Mucosa of rectum (tissue), 2 donors: ENCODE results near the gene LCP2.
"Not testable (repeated sequence)": the region's sequence is repeated elsewhere in the genome, so short reads cannot be mapped to it uniquely, and the experiment has no call there.

Experiments used
- H3K27ac ChIP-seq, 2 donors: one replicate each; pipeline ENCODE4 v1.7.0; 2013; ENCODE audit warnings: inconsistent platforms in 2 of 2, low read depth in 2 of 2, low read length in 2 of 2
- H3K27me3 ChIP-seq, 2 donors: one replicate each; pipeline ENCODE4 v1.7.0; 2013; ENCODE audit warnings: low read length in 2 of 2; ENCODE audit not compliant: control insufficient read depth in 2 of 2, insufficient read depth in 2 of 2
- H3K36me3 ChIP-seq, 2 donors: one replicate each; pipeline ENCODE4 v1.7.0; 2013; ENCODE audit warnings: low read length in 2 of 2; ENCODE audit not compliant: control insufficient read depth in 2 of 2, insufficient read depth in 2 of 2
- H3K4me1 ChIP-seq, 2 donors: one replicate each; pipeline ENCODE4 v1.7.0; 2013; ENCODE audit warnings: low read length in 2 of 2, mild to moderate bottlenecking in 1 of 2; ENCODE audit not compliant: control insufficient read depth in 2 of 2, insufficient read depth in 2 of 2
- H3K4me3 ChIP-seq, 2 donors: one replicate each; pipeline ENCODE4 v1.7.0; 2013; ENCODE audit warnings: low read length in 2 of 2
- H3K9ac ChIP-seq, 2 donors: one replicate each; pipeline ENCODE4 v1.7.0; 2013; ENCODE audit warnings: low read length in 2 of 2, low read depth in 1 of 2, mild to moderate bottlenecking in 1 of 2
- H3K9me3 ChIP-seq, 2 donors: one replicate each; pipeline ENCODE4 v1.7.0; 2013; ENCODE audit warnings: low read length in 2 of 2; ENCODE audit not compliant: control insufficient read depth in 2 of 2
- donor health status: healthy.
- donor health status: Normal muscosa, but diverticular disease.

The LCP2 gene

DNA sequence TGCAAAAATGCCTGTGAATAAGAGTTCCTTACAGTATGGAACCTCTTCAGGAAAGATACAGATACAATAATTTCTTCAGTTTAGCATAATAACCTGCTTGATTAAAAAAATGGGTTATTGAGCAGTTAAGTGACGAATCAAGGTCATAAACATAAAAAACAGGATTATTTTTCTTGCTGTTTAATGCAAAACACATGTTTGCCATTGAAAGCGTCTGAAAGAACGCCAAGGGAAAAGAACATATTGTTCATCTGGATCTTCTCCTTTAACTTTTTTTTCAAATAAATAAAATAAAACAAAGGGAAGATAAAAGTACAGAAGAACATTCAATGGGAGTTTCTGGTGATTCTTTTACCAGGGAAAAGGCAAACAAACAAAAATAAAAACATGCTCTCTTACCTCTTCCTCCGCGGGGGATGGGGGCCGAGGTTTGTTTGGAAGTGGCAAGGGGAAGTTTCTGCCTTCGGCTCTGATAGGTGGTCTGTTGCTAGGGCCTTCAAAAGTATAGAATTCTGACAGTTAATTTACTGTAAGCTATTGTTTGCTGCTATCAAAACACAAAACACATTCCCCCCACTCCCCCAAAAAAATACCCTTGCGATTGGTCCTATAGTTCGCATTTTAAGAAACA lies 44.7 kb downstream of the LCP2 start:
- H3K9me3 ChIP-seq, result no peaks in the 10 kb centered on the region
- no peak overlapping the region for H3K27ac ChIP-seq
- no peaks in the 10 kb centered on the region for H3K4me1 ChIP-seq
- H3K9ac ChIP-seq, result no peak overlapping the region
- peaks cover 0 to 14% of the 10 kb centered on the region in 2 donors for H3K36me3 ChIP-seq
- H3K4me3 ChIP-seq, result no peak overlapping the region
- no peaks in the 10 kb centered on the region for H3K27me3 ChIP-seq

DNA sequence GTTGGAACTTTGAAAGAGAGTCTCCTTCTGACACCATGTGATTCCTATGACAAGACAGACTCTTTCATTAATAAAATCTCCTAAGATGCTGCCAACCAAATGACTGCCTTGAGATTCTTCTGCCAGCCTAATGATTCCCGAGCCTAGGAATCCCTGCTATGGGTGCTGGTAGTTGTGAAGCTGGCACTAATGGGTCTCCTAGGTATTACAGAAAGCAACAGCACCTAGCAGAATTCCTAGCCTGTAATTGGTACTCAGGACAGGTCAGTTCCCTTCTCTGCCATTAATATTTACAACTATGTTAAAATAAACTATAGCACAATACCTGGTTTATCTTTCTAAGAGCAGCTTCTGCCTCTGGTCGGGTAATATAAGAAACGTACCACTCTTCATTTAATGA lies 45.5 kb downstream of the LCP2 start:
- Histone ChIP-seq H3K9me3 (no peaks in the 10 kb centered on the region), H3K9ac (no peak overlapping the region), H3K4me1 (no peaks in the 10 kb centered on the region), H3K27me3 (no peaks in the 10 kb centered on the region), H3K4me3 (no peak overlapping the region), H3K27ac (no peak overlapping the region), H3K36me3 (peaks cover 0 to 13% of the 10 kb centered on the region in 2 donors)

DNA sequence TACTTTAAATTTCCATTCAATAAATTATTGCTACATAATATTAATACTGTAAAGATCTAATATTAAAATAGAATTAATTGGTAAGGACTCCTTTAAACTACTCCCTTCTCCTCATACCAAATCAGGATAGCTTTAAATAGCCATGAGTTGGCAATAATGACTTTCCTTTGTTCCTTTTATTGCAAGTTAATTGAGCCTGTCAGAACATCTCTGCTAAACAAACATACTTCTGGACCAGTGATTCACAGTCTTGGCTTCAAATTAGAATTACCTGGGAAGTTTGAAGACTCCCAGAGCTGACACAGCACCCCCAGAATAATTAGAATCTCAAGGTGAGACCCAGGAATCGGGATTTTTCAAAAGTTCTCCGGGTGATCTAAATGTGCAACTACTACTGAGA lies 46.1 kb downstream of the LCP2 start:
- no peaks in the 10 kb centered on the region for H3K9me3 ChIP-seq
- no peak overlapping the region for H3K9ac ChIP-seq
- no peak overlapping the region for H3K27ac ChIP-seq
- no peaks in the 10 kb centered on the region for H3K4me1 ChIP-seq
- peaks cover 0 to 12% of the 10 kb centered on the region in 2 donors for H3K36me3 ChIP-seq
- no peak overlapping the region for H3K4me3 ChIP-seq
- no peaks in the 10 kb centered on the region for H3K27me3 ChIP-seq

DNA sequence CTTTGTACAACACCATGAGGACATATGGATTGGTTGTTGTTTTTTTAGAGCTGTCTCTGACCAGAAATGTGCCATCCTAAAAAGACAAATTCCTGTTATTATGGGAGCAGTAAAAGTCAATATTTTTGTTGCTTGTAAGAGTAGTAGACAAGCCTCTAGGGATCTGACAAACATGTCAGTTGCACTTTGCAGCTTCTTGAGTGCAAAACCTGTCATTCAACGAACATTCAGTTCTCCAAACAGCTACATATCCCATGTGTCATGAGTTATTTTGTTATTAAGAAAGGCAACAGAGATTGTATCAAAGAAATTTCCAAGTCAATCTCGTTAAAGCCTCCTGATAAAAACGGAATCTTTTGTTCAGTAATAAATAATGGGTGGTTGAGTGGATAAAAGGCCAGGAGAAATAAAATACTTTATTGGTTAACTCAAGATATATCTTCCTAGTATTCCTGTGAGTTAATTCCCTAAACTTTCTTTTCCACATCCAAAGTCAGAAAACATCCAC lies 46.7 kb downstream of the LCP2 start:
- H3K27ac ChIP-seq, result no peak overlapping the region
- H3K9ac ChIP-seq, result no peak overlapping the region
- H3K4me3 ChIP-seq, result no peak overlapping the region
- H3K4me1 ChIP-seq, result no peaks in the 10 kb centered on the region
- peaks cover 0 to 7% of the 10 kb centered on the region in 2 donors for H3K36me3 ChIP-seq
- H3K27me3 ChIP-seq, result no peaks in the 10 kb centered on the region
- H3K9me3 ChIP-seq, result no peaks in the 10 kb centered on the region

DNA sequence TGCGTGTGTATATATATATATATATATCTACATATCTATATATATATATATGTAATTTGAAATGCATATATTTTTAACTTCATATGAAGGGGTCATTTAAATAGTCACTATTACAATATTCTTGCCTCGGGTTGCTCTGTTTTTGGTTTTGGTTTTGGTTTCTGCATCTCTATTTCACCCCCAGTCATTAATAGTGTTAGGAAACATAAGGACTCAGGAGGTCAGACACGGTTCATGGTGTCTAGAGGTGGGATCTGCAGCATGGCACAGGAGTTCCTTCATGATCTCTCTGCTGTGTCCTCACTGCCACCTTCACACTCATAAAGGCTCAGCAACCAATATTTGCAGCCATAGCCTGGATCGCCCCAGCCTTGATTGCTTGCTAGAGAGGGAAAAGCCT lies 48.2 kb downstream of the LCP2 start:
- Histone ChIP-seq H3K27me3 (no peaks in the 10 kb centered on the region), H3K36me3 (peaks cover 0 to 4% of the 10 kb centered on the region in 2 donors), H3K27ac (no peak overlapping the region), H3K9me3 (no peaks in the 10 kb centered on the region), H3K9ac (no peak overlapping the region), H3K4me3 (no peak overlapping the region), H3K4me1 (no peaks in the 10 kb centered on the region)

DNA sequence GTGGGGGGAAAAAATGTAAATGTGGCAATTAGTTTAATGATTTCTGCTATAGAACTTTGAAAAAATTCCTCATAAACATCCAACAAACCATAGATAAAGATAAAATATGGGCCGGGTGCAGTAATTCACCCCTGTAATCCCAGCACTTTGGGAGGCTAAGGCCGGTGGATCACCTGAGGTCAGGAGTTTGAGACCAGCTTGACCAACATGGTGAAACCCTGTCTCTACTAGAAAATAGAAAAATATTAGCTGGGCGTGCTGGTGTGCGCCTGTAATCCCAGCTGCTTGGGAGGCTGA lies 48.7 kb downstream of the LCP2 start:
- not testable (repeated sequence) for H3K27ac ChIP-seq, H3K4me3 ChIP-seq, H3K4me1 ChIP-seq, H3K9me3 ChIP-seq, H3K36me3 ChIP-seq, H3K27me3 ChIP-seq, H3K9ac ChIP-seq

DNA sequence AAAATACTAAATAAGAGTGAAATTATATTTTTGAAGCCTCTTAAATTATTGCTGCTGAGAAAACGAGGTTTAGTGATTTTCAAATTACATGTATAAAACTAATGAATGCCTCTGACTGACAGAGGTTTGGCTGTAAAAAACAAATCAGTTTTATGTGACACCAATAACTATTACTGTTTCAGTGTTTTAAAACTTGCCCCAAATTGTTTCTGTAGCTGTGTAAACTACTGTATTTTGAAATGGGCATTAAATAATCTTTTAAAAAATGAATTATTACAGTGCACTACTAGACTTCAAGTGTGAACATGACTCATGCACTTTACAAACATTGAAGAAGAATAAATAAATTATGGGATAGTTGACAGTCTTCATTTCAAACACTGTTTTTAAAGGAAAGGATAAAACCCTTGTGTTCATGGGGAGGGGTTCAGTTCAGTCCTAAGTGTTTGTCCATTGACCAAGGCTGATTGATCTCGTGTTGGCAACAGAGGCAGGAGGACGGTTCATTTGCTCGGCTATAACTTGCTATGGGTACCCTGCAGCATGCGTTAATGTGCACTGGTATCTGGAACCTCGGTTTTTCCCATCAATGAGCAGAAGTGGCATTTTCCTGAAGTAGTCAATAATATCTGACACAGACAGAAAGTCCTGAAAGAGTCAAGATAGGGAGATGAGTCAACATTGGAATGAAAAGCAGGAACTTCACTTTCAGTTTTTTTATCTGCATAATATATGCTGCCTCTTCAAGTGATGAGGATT lies 49.2 kb downstream of the LCP2 start:
- H3K9ac ChIP-seq, result no peak overlapping the region
- H3K27me3 ChIP-seq, result no peaks in the 10 kb centered on the region
- H3K4me1 ChIP-seq, result no peaks in the 10 kb centered on the region
- no peak overlapping the region for H3K27ac ChIP-seq
- no peak overlapping the region for H3K4me3 ChIP-seq
- H3K9me3 ChIP-seq, result no peaks in the 10 kb centered on the region
- H3K36me3 ChIP-seq, result peaks cover 0 to 4% of the 10 kb centered on the region in 2 donors

DNA sequence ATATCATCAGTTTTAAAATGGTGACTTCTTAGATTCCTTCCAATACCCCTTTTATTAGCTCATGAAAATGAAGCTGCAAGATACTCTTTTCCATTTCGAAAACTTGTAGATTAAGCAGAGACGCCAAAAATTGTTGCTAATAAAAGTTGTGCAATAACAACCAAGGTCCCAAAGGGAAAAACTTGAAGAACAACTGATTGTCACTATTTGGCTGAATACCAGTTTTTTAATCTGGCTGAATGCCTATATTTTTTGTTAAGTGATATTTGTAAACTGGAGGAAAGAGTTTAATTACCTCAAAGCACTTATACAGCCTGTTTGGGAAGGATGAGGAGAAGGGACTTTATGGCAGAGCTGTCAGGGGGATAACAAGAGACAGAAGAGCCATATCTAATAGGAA lies 50.2 kb downstream of the LCP2 start:
- no peak overlapping the region for H3K27ac ChIP-seq
- peaks cover 0 to 4% of the 10 kb centered on the region in 2 donors for H3K36me3 ChIP-seq
- H3K9me3 ChIP-seq, result no peaks in the 10 kb centered on the region
- no peak overlapping the region for H3K9ac ChIP-seq
- H3K4me1 ChIP-seq, result no peaks in the 10 kb centered on the region
- no peak overlapping the region for H3K4me3 ChIP-seq
- H3K27me3 ChIP-seq, result no peaks in the 10 kb centered on the region

DNA sequence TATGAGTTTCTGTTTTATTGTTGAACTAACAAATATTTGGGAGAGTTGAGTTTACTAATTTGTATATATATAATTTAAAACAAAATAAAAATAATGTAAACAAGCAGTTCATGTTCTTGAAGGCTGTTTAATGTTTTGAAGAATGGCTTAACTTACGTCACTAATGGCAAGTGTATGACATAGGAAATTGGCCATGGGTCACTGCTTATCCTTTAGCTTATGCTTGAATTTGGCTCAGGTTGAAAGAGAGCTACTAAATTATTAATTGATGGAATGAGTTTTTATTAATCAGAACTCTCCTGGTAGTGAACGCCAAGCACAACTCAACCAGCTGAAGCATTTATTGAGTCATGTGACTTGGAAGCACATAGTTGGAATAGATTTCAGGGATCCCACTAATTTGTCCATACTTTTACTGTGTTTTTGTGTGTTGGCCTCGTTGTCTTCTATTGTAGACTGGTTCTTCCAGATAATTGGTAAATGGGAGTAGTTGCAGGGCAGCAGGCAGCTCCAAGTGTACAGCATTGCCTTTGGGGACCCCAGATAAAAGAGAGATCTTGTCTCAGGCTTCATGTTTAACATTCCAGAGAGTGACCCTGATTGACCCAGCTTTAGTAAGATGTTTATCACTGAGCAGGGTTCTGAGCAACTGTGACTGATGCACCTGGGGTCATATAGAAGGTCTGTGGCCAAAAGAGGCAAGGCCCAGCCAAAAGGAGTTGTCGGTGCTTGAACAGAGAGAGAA lies 51.3 kb downstream of the LCP2 start:
- Histone ChIP-seq H3K36me3 (peaks cover 0 to 4% of the 10 kb centered on the region in 2 donors), H3K9ac (no peak overlapping the region), H3K27ac (no peak overlapping the region), H3K4me1 (no peaks in the 10 kb centered on the region), H3K27me3 (no peaks in the 10 kb centered on the region), H3K4me3 (no peak overlapping the region), H3K9me3 (no peaks in the 10 kb centered on the region)

DNA sequence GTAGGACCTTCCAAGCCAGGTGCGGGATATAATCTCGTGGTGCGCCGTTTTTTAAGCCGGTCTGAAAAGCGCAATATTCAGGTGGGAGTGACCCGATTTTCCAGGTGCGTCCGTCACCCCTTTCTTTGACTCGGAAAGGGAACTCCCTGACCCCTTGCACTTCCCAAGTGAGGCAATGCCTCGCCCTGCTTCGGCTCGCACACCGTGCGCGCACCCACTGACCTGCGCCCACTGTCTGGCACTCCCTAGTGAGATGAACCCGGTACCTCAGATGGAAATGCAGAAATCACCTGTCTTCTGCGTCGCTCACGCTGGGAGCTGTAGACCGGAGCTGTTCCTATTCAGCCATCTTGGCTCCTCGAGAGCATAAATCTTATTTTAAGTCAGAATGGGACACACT lies 52.1 kb downstream of the LCP2 start:
- H3K4me1 ChIP-seq, H3K9ac ChIP-seq, H3K9me3 ChIP-seq, H3K36me3 ChIP-seq, H3K27me3 ChIP-seq, H3K27ac ChIP-seq, H3K4me3 ChIP-seq: not testable (repeated sequence)
